ENCODE measurements around the gene MAP2K6. TPM values are rescaled to one million over a fixed set of nuclear protein-coding genes. Genes with fewer than 3 reads are reported as not detected.
A peak's percentile ranks its signal among the peaks of the same experiment; 100 is the strongest.

The MAP2K6 gene
- total RNA-seq (2014; rRNA removed; shearing (Covaris generic)) = 14.7 and 19.6 TPM in 2 replicates

- DNase-seq (ENCODE audit: low spot score) = peak; percentile 71
These were observed at the start of gene MAP2K6 for GRCh38 chr17:69414408-69415274. Gene MAP2K6 (plus strand): TSS chr17:69414697. CDS start chr17:69414985, 288 bp downstream.

GRCh38 chr17:69367298-69367697, 47.2 kb upstream of the MAP2K6 start:
- DNase-seq (ENCODE audit: low spot score) = no peak

- no peak for DNase-seq (ENCODE audit: low spot score)
These were observed 41.4 kb upstream of the MAP2K6 start for GRCh38 chr17:69373069-69373468.

DNA sequence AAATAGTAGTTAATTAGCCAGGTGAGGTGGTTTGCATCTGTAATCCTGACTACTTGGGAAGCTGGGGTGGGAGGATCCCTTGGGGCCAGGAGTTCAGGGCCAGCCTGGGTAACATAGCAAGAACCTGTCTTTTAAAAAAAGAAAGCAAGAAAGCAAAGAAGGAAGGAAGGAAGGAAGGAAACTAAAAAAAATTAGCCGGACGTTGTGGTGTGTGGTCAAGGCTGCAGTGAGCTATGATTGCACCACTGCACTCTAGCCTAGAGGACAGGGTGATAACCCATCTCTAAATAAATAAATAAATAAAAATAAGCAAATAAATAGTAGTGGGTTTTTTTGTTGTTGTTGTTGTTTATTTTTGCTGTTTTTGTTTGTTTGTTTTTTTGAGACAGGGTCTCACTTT, 39.3 kb upstream of the MAP2K6 start:
- DNase-seq (ENCODE audit: low spot score) = no peak

- no peak for DNase-seq (ENCODE audit: low spot score)
These were observed 25.6 kb upstream of the MAP2K6 start for GRCh38 chr17:69388822-69389442.

GRCh38 chr17:69390795-69391501, 23.5 kb upstream of the MAP2K6 start:
- DNase-seq (ENCODE audit: low spot score) = no peak

DNA sequence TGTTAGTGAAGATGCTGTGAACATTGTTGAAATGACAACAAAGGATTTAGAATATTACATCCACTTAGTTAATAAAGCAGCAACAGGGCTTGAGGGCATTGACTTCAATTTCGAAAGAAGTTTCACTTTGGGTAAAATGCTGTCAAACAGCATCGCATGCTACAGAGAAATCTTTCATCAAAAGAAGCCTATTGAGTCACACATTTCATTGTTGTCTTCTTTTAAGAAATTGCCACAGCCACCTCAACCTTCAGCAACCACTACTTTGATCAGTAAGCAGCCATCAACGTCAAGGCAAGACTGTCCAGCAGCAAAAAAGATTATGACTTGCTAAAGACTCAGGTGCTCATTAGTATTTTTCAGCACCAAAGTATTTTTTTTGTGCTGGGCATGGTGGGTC, 13.2 kb upstream of the MAP2K6 start:
- DNase-seq (ENCODE audit: low spot score) = no peak

- DNase-seq (ENCODE audit: low spot score) = no peak
These were observed 12.4 kb upstream of the MAP2K6 start for GRCh38 chr17:69402052-69402451.

GRCh38 chr17:69404399-69404798, 10.1 kb upstream of the MAP2K6 start:
- no peak for DNase-seq (ENCODE audit: low spot score)

GRCh38 chr17:69405096-69405495, 9.4 kb upstream of the MAP2K6 start:
- DNase-seq (ENCODE audit: low spot score) = no peak

GRCh38 chr17:69406941-69407340, 7.6 kb upstream of the MAP2K6 start:
- DNase-seq (ENCODE audit: low spot score) = no peak

DNA sequence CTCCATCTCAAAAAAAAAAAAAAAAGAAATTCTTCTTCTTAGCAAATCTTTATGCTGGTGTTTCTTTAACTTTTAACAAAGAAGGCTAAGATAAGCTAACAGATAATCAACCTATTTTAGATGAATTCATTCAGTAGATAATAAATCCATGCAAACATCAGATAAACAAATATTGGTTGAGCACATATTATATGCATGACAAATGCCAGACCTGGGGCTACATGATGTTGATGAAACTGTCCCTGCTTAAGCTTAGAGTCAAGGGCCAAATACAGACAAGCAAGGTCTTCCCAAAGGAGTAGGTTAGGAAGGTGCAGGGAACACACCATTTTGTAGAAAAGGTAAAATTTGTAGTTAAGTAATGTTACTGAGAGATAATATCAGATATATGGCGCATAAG, 6.7 kb upstream of the MAP2K6 start:
- no peak for DNase-seq (ENCODE audit: low spot score)

DNA sequence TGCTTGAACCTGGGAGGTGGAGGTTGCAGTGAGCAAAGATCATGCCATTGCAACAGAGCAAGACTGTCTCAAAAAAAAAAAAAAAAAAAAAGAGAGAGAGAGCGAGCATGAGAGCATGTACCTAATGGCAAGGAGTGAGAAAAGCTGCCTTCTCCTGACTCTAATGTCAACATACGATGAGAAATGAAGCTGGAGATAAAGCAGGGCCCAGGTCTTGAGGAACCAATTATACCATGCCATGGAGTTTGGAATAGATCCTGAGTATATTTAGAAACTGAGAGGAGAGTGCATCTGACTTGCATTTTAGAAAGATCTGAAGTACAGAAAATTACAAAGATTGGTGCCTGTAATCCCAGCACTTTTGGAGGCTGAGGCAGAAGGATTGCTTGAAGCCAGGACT, 3.8 kb upstream of the MAP2K6 start:
- no peak for DNase-seq (ENCODE audit: low spot score)

DNA sequence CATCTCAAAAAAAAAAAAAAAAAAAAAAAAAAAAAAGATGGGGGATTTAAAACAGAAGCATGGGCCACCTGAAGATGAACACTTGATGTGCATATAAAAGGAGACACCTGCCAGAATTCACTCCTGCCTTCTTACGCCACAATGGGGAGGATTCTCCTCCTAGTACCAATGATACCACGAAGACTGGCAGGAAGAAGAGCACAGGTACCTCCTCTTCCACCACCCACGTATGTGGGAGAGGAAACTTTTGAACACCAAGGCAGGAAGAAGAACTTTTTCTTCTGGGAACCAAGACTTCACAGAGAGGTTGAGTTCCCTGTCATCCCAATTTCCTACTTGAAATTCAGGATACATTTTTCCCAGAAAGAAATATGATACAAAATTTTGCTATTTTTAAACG, 2.7 kb upstream of the MAP2K6 start:
- DNase-seq (ENCODE audit: low spot score) = no peak

DNA sequence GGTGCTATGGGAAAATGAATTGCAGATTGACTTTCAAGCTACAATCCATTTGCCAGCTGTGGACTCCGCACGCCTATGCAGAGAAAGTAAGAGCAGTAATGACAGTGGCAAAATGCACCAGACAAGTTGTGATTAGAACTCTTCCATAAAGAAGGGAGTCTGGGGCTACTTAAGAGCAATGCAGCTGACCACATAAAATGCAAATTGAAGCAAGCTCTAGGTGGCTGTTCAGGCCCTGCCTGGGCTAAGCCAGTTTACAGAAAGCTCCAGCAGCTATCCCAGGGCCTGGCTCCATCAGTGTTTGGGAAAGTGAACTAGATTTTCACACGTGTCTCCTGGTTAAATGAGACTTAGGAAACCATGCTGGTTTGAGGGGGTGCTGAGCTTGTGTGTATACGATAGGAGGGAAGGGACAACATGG, 2.2 kb upstream of the MAP2K6 start:
- DNase-seq (ENCODE audit: low spot score) = no peak

DNA sequence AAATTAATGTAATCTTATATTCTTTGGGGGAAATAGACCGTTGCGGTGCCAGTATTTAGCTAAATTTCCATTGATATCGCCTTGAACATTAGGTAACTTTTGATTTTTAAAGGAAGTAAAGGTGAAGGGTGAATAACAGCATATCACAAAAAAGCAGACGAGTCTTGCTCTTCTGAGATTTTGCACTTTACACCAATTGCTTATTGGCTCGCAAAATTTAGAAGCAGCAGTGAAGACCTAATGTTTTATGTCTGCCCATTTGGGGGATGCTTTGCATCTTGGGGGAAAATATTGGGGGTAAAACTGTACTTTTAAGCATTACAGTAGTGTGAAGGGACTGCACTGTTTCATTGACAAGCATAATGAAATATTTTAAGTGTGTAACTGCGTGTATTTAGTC, 934 bp downstream of the MAP2K6 start:
- DNase-seq (ENCODE audit: low spot score) = no peak

GRCh38 chr17:69417545-69418483, 3.3 kb downstream of the MAP2K6 start:
- DNase-seq (ENCODE audit: low spot score) = no peak

DNA sequence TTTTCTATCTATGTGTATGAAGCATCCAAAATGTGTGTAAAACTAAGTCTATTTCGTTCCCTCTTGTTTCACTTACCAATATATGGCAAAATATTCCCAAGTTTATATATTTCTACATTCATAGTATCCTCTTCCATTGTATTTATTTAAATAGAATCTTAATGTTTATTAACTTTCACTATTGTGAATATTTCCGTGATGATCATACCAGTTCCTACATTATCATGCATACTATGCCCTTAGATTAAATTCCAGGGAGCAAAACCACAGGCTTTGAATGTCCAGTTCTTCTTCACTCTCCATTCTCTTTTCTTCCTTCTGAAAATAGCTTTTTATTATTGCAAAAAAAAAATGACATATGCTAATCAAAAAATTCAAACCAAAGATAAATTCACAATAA, 4.0 kb downstream of the MAP2K6 start:
- DNase-seq (ENCODE audit: low spot score) = no peak

DNA sequence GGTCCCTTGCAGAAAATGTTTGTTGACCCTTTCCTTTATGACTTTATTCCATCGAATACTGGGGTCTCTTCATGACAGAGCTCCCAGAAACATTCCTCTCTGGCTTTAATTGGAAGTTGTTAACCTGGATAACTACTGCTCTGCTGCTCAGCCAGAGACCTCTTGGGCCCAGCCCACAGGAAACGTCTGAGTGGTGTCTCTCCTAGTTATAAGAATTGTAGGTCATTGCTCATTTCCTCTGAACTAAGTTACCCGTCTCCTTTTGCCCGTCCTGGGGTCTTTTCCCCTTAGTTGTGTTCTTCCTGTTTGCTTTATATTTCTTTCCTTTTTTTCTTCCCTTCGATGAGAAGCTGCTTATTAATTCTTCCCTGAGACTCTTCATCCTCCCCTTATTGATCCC, 9.0 kb downstream of the MAP2K6 start:
- DNase-seq (ENCODE audit: low spot score) = no peak

GRCh38 chr17:69424287-69425041, 10.0 kb downstream of the MAP2K6 start:
- no peak for DNase-seq (ENCODE audit: low spot score)

DNA sequence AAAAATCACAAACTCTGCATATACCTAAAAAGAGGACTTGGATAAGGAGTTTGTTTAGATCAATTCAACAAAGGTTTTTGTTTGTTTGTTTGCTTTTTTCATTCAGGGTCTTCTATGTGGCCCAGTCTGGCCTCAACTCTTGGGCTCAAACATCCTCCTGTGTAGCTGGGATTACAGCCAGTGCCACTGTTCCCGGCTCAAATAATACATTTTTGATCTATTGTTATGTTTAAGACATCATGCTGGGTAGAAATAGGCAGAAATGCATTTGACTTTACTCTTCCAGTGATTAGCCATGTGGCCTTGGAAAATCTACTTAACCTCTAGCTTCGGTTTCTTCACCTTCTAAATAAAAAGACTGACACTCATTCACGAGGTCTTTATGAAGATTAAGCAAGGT, 11.5 kb downstream of the MAP2K6 start:
- DNase-seq (ENCODE audit: low spot score) = no peak

Data from H4 (cell line).